ENCODE measurements around the gene NIT2.
"Not testable (repeated sequence)": the region's sequence is repeated elsewhere in the genome, so short reads cannot be mapped to it uniquely, and the experiment has no call there.

NIT2 gene

DNA sequence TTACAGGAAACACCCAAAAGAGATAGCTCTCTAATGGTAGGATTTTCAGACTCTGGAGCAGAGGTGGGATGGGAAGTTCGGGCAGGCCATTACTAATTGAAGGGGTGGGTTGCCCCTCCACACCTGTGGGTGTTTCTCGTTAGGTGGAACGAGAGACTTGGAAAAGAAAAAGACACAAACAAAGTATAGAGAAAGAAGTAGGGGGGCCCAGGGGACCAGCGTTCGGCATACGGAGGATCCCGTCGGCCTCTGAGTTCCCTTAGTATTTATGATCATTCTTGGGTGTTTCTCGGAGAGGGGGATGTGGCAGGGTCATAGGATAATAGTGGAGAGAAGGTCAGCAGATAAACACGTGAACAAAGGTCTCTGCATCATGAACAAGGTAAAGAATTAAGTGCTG lies 1.7 kb downstream of the NIT2 start:
- DNase-seq (ENCODE audit: low read depth in 1 of 2, low spot score in 1 of 2), result not testable (repeated sequence)

DNA sequence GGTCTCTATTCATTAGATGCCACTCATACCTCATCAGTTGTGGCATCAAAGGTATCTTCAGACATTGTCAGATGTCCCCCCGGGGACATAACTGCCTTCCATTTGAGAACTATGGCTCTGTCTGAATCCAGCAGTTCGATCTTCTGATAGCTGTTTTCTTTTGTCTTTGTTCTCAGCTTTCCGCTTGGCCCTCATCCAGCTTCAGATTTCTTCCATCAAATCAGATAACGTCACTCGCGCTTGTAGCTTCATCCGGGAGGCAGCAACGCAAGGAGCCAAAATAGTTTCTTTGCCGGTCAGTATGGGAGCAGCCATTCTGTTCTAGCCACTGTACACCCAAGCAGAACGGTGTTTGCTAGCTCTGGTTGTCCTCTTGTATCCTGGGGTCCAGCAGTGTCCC lies 4.4 kb downstream of the NIT2 start:
- DNase-seq (ENCODE audit: low read depth in 1 of 2, low spot score in 1 of 2), result no peak

DNA sequence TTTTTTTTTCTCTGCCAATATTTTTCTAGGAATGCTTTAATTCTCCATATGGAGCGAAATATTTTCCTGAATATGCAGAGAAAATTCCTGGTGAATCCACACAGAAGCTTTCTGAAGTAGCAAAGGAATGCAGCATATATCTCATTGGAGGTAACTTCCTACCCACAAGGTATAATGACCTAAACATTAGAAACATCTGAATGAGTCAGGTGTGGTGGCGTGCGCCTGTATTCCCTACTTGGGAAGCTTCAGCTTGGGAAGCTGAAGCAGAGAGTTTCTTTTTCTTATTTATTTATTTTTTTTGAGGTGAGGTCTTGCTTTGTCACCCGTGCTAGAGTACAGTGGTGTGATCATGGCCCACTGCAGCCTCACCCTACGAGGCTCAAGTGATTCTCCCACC lies 5.2 kb downstream of the NIT2 start:
- DNase-seq (ENCODE audit: low read depth in 1 of 2, low spot score in 1 of 2), result no peak

DNA sequence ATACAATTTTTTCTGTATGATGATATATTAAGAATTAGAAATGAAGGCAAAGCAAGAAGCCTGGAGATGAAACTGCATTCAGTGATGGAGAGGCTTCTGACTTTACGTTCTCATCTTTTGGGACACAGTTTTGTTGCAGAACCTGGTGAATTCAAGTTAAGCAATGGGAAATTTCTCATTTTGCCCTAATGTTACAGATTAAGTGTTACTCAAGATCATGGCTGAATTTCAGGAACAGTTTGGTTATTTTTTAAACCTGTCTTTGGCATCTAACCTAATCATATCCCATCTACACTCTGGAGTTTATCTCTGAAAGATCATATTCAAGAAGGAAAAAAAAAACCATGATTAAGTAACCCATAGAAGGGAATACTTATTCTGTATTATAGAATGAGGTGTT lies 6.0 kb downstream of the NIT2 start:
- DNase-seq (ENCODE audit: low read depth in 1 of 2, low spot score in 1 of 2), result no peak

DNA sequence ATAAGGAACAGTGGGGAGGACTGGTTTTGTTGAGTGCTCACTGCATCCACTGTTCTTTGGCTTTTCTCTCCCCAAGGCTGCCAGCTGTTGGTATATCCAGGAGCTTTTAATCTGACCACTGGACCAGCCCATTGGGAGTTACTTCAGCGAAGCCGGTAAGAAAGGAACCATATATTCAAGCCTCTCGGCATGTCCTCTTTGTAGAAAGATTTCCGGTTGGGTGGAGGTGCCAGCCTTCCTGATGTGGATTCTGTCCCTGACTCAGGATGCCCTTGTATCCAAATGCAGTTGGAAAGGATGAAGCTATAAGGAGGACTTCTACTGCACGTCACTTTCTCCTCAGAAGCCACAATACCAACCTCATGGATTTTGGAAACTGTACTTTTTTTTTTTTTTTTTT lies 14.2 kb downstream of the NIT2 start:
- no peak for DNase-seq (ENCODE audit: low read depth in 1 of 2, low spot score in 1 of 2)

DNA sequence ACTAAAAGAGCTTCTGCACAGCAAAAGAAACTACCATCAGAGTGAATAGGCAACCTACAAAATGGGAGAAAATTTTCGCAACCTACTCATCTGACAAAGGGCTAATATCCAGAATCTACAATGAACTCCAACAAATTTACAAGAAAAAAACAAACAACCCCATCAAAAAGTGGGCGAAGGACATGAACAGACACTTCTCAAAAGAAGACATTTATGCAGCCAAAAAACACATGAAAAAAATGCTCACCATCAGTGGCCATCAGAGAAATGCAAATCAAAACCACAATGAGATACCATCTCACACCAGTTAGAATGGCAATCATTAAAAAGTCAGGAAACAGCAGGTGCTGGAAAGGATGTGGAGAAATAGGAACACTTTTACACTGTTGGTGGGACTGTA lies 17.2 kb downstream of the NIT2 start:
- DNase-seq (ENCODE audit: low read depth in 1 of 2, low spot score in 1 of 2), result not testable (repeated sequence)

DNA sequence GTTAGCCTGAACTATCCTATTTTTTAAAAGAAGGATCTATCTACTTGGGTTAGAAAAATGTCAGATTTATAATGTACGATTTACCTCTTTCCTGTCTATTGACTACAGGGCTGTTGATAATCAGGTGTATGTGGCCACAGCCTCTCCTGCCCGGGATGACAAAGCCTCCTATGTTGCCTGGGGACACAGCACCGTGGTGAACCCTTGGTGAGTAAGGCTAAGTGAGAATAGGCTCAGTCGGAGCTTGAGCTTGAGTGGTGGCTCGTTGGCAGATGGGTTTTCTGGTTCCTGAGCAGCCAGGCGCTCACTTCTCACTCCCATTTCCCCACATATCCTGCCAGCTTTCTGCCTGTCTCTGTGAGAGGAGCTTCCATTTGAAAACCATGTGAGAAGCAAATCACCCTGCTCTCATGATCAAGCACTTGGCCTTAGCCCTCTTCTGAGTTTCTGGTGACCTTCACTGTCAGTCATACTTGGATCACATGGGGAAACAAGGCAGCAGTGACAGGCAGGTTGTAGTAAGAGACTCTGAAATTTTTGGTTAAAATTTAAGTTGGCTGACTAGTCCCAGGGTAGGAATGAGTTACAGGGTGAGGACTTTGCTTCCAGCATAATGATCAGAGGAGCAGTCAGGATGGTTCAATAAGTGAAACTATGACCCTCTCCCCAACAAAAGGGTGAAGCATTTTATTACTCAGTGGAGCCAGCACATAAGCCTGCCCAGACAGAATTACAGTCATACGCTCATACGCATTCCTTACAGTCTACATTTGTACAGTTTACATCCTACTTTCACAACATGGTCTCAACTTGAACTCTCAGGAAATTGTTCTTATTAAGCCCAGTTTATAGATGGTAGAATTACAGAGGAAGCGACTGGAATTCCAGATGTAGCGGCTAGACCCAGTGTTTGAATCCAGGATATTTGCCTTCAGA lies 18.0 kb downstream of the NIT2 start:
- no peak for DNase-seq (ENCODE audit: low read depth in 1 of 2, low spot score in 1 of 2)

DNA sequence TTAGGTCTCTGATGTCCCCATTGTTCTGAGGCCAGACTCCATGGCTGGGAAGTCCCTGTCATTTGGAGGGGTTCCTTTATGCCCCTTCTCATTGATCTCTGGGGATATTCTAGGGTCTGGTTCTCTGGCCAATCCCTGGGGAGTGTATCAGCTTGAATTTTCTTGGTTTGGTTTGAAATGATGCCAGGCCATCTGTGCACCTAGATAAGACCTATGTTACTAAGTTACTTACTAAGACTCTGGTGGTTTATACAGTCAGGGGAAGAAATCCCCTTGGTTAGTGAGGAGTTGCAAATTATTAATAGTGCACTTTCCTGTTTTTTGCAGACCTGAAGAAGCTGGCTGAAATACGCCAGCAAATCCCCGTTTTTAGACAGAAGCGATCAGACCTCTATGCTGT lies 20.3 kb downstream of the NIT2 start:
- no peak for DNase-seq (ENCODE audit: low read depth in 1 of 2, low spot score in 1 of 2)

DNA sequence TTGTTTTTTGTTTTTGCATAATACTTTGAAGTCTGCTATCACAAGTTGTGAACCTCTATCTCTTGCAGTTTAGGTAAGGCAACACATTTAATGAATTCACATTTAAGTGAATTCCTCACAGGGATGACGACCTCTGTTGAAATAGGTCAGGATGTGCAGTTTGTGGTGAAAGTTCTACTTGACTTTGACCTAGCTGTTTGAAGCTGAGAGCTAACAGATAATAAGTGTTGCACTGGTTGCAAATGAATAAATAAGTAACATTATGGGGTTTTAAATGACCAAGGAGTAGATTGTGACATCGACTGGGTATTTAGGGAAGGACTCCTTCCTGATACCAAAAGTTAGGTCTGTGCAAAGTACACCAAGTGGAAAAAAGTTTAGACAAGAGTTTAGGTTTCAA lies 23.9 kb downstream of the NIT2 start:
- no peak for DNase-seq (ENCODE audit: low read depth in 1 of 2, low spot score in 1 of 2)

DNA sequence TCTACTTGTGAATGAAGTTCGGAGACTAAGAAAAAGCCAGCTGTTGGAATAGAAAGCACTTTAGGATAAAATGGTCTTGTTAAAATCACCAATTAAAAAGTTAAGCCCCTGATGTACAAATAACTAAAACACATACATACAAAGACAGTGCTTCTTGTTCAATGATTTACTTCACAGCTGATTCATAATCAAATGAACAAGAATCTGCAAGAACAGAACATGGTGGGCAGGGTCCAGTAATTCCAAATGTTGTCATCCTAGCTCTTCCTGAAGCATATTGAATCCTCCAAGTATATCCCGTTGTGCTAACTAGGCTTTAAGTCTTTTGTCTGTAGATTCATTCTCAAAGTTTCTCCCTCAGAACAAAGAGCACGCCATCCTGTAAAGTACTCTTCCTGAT lies 24.5 kb downstream of the NIT2 start:
- DNase-seq (ENCODE audit: low read depth in 1 of 2, low spot score in 1 of 2), result no peak

DNA sequence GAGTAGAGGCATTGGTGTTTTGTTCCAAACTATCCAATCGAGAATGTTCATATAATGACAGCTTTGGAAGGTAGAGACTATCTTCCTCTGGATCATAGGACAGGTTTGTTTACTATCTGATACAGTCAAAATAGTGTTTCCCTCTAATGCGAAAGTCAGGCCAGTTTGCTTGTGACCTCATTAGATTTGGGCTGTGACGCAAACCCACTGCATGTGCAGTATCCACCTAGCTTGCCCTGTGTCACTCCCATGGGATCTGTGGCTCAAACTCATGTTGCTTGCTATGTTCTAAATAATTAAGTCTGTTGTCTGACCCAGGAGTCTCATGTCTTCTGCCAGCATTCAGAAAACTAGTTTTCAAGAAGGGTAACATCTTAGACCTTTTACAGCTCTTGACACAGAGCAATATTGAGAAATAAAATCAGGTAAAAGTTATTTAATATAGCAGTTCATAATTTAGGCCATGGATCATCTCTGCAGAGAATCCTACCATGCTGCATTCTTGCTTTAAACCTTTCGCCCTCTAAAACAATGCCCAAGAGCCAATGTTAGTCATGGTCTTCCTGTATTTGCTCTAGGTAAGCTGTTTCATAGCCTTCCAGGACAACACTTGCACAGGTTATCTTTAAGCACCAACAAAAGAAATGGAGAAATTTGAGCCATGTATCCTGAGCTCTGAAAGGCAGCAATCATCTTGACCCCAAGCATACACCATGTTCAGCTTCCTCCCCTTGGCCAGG lies 26.4 kb downstream of the NIT2 start:
- DNase-seq (ENCODE audit: low read depth in 1 of 2, low spot score in 1 of 2), result no peak

DNA sequence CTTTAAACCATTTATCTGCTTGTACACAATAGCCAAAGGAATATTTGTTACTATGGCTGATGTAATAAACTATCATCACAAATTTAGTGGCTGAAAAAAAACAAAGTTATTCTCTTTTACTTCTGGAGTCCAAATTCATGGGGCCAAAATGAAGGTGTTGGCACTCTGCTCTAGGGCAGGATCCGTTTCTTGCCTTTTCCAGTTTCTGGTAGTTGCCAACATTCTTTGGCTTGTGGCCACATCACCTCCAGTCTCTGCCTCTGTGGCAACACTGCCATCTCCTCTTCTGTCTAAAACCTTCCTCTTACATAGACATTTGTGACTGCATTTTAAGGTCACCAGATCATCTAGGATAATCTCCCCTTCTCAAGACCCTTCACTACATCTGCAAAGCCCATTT lies 27.3 kb downstream of the NIT2 start:
- no peak for DNase-seq (ENCODE audit: low read depth in 1 of 2, low spot score in 1 of 2)

DNA sequence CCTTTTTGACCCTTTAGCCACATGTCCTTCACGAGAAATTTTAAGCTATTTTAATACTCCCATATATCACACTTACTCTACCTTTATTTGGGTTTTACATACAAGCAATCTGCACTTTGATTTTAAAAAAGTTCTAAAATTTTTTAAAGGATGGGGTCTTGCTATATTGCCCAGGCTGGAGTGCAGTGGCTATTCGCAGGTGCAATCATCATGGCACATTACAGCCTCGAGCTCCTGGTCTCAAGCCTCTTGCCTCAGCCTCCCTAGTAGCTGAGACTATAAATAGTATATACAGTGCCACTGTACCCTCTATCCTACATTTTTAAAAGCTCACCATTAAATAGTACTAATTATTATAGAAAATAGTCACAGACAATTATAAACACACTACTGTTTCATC lies 29.9 kb downstream of the NIT2 start:
- no peak for DNase-seq (ENCODE audit: low read depth in 1 of 2, low spot score in 1 of 2)

DNA sequence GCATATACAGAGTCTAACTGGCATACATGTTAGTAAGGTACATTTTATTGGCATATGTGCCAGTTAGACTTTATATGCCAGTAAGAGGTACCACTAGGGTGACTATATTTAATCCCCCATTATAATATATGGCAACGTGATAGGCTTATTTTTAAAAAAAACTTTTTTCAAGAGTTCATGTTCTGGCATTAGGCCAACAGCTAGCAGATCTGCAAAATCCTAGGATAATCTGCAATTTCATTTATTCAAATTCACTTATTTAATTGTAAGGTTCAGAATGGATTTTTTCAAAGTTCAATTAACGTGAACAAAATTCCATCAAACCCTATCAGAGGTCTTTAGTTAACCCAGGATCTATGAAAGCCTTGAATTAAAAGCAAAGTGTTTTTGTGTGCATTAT lies 31.9 kb downstream of the NIT2 start:
- DNase-seq (ENCODE audit: low read depth in 1 of 2, low spot score in 1 of 2), result no peak

DNA sequence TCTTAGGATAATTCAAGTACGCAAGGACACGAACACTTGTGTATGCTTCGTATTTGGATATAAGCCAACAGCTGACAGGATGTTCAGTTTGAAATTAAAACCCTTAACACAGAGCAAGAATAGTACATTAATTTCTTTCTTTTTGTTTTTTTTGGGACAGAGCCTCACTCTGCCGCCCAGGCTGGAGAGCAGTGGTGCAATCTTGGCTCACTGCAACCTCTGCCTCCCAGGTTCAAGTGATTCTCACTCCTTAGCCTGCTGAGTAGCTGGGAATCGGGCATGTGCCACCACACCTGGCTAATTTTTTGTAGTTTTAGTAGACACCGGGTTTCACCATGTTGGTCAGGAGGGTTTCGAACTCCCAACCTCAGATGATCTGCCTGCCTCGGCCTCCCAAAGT lies 33.9 kb downstream of the NIT2 start:
- DNase-seq (ENCODE audit: low read depth in 1 of 2, low spot score in 1 of 2), result no peak

DNA sequence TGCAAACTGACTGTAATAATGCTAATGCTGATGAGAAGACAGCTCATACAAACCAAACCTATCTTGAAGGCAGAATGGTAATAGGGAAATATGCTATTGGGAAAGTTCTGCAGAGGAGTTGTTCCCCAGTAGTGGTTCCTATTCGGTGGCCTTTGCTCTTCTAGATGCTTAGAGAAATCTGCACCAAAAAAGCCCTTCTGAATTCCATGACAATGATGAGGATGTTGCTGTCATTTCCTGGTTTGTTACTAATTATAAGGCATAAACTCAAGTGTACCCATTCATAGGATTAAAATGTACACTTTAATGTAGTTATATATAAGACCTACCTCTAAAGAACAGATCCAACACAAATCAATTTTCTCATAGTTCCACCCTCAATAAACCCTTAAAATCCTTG lies 36.2 kb downstream of the NIT2 start:
- DNase-seq (ENCODE audit: low read depth in 1 of 2, low spot score in 1 of 2), result no peak

DNA sequence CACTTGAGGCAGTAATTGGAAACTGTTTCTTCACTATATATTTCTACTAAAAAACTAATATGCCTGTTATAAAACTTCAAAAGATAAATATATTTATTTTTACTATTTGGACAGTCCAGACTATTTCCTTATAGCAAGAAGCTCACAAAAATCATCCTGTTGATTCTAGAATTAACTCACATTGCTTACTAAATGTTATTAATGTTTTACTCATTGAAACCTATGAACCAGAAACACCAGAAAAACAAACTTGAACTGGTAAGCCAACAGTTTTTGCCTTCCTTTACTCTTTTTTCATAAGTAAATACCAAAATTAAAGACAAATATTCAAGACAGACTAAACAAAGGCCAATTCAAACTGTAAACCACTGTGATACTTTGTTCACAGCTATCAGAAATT lies 40.0 kb downstream of the NIT2 start:
- no peak for DNase-seq (ENCODE audit: low read depth in 1 of 2, low spot score in 1 of 2)

DNA sequence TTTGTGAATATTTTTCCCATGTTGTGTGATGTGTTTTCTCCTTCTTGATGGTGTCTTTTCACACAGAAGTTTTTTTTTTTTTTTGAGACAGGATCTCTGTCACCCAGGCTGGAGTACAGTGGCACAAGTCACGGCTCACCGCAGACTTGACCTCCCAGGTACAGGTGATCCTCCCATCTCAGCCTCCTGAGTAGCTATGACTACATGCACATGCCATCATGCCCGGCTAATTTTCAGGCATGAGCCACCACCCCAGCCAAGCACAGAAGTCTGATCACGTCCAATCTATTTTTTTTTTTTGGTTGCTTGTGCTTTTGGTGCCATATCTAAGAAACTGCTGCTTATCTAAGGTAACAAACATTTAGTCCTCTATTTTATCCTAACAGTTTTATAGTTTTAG lies 41.7 kb downstream of the NIT2 start:
- DNase-seq (ENCODE audit: low read depth in 1 of 2, low spot score in 1 of 2), result no peak

DNA sequence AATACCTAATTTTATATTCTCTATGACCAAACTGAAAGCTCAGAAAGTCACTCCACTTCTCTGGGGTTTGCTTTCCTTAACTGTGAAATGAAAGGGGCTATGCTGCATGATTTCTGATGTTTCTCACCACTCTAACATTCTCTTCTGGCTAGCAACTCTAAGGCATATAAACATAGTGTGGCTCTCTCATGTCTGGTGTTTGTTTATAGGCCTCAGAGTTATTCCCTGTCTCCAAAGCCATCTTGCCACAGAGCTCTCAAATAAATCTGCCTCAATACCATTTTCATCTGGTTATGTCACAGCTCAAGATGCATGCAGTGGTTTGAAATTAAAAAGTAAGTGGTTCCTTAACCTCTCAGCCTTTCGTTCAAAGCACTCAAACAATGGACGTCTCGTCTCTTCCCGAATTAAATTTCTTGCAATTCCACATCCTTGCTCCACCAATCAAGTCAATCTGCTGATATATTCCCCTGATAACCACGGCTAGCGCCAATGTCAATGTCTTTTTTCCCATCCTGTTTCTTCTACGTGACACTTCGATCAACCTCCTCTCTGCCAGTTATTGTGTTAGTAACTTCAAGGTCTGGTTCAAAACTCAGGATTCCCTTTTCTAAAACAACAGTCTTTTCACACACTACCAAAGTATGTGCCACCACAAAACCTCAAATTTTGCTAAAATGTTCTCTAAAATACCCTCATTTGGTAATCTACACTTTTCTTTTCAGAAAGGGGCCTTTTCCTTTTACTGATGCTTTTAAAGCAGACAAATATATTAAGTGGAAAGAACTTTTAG lies 50.4 kb downstream of the NIT2 start:
- no peak for DNase-seq (ENCODE audit: low read depth in 1 of 2, low spot score in 1 of 2)

DNA sequence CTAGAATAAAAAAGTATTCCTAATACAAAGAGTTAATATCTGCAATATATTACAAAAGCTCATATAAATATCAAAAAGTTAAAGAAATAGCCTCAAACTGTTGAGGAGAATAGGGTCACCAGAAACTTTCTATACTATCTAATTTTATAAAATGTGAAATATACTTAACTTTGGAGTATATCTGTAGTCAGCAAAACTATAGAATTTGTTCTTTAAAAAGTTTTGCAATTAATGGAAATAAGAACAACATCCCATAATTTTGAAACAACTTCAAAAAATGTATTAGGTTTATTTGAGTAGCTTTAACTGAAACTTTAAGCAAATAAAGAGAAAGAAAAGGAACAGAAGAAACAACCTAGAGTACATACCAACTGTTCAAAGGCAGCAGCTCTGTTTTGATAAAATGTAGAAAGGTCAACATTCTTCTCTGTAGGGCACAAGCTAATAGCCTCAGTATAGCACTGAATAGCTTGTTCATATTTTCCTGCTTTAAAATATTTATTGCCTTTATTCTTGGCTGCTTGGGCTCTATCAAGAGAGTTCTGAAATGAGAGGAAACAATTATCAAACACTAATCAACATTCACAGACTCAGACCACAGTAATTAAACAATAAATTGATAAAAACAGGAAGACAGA lies 52.0 kb downstream of the NIT2 start:
- no peak for DNase-seq (ENCODE audit: low read depth in 1 of 2, low spot score in 1 of 2)

DNA sequence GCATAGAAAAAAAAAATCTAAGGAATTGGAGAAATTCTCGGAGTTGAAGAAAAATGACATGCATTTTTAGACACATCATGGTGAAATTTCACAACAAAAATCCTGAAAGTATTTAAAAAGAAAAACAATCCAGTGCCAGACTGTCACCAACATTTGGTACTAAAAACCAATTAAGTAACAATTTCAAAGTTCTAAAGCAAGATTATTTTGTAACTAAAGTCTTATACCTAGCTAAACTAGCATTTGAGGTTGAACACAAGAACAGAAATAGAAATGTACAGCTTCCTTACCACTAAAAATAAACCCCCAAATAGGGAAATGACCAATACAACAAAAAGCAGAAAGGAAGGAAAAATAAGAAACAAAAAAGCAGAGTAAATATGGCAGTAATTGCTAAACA lies 54.5 kb downstream of the NIT2 start:
- no peak for DNase-seq (ENCODE audit: low read depth in 1 of 2, low spot score in 1 of 2)

Data from activated T-helper 1 cell treated with anti-CD3 and anti-CD28 coated beads, Interleukin-2, amount 50 U/mL, for 16 hours (primary cell).